Measurements from ENCODE around the gene CYP4B1. TPM values are rescaled to one million over a fixed set of nuclear protein-coding genes. Genes with fewer than 3 reads are reported as not detected.

Gene CYP4B1
- total RNA-seq, 1 donor from 2014 or later: 74.4 TPM

GRCh38 chr1:46755121-46755520 lies 43.7 kb upstream of the CYP4B1 start:
- Histone ChIP-seq H3K9me3 (no peaks in the 10 kb centered on the region), H3K4me3 (no peak overlapping the region), H3K27ac (no peak overlapping the region), H3K36me3 (no peaks in the 10 kb centered on the region), H3K4me1 (peaks cover 27% of the 10 kb centered on the region), H3K27me3 (no peaks in the 10 kb centered on the region)
- no peak for DNase-seq (ENCODE audit: extremely low spot score in 2 of 2)
- intact Hi-C loops (cut with DNase I): no loop called here
- no peak for TF ChIP-seq POLR2AphosphoS5 (IDR thresholded peaks at IDR 0.05; ENCODE audit: insufficient read depth in 1 of 2, low read depth in 1 of 2)

GRCh38 chr1:46757247-46757955 lies 41.4 kb upstream of the CYP4B1 start:
- H3K36me3 ChIP-seq: no peaks in the 10 kb centered on the region
- TF ChIP-seq POLR2A (IDR thresholded peaks at IDR 0.05) (no peak), POLR2AphosphoS5 (IDR thresholded peaks at IDR 0.05; ENCODE audit: insufficient read depth in 1 of 2, low read depth in 1 of 2) (no peak)
- TF ChIP-seq, protein P1, sequence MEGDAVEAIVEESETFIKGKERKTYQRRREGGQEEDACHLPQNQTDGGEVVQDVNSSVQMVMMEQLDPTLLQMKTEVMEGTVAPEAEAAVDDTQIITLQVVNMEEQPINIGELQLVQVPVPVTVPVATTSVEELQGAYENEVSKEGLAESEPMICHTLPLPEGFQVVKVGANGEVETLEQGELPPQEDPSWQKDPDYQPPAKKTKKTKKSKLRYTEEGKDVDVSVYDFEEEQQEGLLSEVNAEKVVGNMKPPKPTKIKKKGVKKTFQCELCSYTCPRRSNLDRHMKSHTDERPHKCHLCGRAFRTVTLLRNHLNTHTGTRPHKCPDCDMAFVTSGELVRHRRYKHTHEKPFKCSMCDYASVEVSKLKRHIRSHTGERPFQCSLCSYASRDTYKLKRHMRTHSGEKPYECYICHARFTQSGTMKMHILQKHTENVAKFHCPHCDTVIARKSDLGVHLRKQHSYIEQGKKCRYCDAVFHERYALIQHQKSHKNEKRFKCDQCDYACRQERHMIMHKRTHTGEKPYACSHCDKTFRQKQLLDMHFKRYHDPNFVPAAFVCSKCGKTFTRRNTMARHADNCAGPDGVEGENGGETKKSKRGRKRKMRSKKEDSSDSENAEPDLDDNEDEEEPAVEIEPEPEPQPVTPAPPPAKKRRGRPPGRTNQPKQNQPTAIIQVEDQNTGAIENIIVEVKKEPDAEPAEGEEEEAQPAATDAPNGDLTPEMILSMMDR (IDR thresholded peaks at IDR 0.05): no peak
- H3K9me3 ChIP-seq: no peaks in the 10 kb centered on the region
- H3K4me1 ChIP-seq: peaks cover 18% of the 10 kb centered on the region
- H3K27me3 ChIP-seq: no peaks in the 10 kb centered on the region
- intact Hi-C loops (cut with DNase I): no loop called here
- H3K27ac ChIP-seq: no peak overlapping the region
- H3K4me3 ChIP-seq: no peak overlapping the region
- no peak for DNase-seq (ENCODE audit: extremely low spot score in 2 of 2)

DNA sequence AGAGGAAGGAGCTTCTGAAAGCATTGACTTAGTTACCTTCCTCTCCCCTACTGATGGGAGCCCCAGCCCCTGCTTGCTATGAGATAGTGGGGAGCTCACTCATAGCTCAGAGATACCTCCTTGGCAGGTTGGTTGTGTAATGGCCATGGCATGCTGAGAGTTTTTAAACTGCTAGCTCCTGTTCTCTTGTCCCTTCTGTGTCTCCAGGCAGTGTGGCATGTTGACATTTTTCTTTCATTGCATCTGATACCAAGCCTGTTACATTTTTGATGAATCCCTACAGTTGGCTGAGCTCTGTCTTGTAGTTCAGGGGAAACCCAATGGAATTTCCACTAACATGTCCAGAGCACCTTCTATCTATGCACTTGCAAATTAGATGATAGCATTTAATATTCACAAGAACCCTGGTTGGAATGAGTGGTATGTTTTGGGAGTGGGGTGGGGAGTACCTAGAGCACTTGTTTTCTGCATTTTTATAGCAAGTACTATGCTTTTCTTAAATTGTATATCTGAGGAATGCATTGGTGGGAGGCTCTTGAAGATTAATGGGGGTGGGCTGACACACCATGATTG lies 40.8 kb upstream of the CYP4B1 start:
- TF ChIP-seq, protein P1 (IDR thresholded peaks at IDR 0.05): no peak
- TF ChIP-seq POLR2A (IDR thresholded peaks at IDR 0.05) (no peak), POLR2AphosphoS5 (IDR thresholded peaks at IDR 0.05; ENCODE audit: insufficient read depth in 1 of 2, low read depth in 1 of 2) (no peak)

DNA sequence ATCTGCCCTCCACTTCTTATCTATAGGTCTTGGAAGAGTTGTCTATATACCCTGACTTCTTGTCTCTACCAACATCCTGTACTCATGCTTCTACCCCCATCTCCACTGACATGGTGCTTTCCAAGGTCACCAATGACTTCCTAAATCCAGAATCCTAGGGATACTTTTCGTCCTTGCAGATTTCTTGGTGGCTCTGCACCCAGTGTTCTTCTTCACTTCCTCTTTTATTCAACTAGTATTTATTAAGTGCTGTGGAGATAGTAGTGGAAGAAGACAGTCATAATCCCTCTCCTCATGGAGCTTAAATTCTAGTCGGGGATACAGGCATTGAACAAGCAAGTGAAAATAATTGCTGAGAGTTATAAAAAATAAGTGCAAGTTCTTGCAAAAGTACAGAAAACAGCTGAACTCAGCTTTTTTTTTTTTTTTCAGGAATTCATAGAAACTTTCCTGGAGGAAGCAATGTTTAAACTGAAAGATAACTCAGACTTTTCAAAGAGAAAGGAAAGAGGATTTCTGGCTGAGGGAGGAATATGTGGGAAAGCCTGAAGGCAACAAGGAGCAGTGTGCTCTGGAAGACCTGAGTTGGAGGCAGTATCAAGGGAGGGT lies 38.2 kb upstream of the CYP4B1 start:
- Histone ChIP-seq H3K36me3 (no peaks in the 10 kb centered on the region), H3K27ac (no peak overlapping the region), H3K9me3 (no peaks in the 10 kb centered on the region), H3K27me3 (no peaks in the 10 kb centered on the region), H3K4me1 (peaks cover 5% of the 10 kb centered on the region), H3K4me3 (no peak overlapping the region)
- TF ChIP-seq POLR2AphosphoS5 (IDR thresholded peaks at IDR 0.05; ENCODE audit: insufficient read depth in 1 of 2, low read depth in 1 of 2) (no peak), POLR2A (IDR thresholded peaks at IDR 0.05) (no peak)
- TF ChIP-seq, protein P1 (IDR thresholded peaks at IDR 0.05): no peak
- intact Hi-C loops (cut with DNase I): no loop called here
- no peak for DNase-seq (ENCODE audit: extremely low spot score in 2 of 2)

More for the DNA sequence above, 40.8 kb upstream of the CYP4B1 start:
- Histone ChIP-seq H3K4me1 (peaks cover 18% of the 10 kb centered on the region), H3K9me3 (no peaks in the 10 kb centered on the region), H3K27me3 (no peaks in the 10 kb centered on the region), H3K27ac (no peak overlapping the region), H3K36me3 (no peaks in the 10 kb centered on the region), H3K4me3 (no peak overlapping the region)
- intact Hi-C loops (cut with DNase I): no loop called here
- DNase-seq (ENCODE audit: extremely low spot score in 2 of 2): no peak

DNA sequence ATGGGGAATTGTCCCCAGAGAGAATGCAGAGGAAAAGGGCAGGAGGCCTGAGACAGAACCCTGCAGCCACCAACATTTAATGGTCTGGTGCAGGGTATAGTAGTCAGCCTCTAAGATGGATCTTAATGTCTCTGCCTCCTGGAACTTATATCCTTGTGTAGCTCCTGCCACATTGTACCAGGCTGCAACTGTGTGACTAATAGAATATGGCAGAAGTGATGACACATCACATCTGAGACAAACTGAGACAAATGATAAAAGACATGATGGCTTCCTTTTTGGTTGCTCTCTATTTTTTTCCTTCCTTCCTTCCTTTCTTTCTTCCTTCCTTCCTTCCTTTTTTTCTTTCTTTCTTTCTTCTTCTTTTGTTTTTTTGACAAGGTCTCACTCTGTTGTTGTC lies 37.1 kb upstream of the CYP4B1 start:
- intact Hi-C loops (cut with DNase I): no loop called here
- no peak overlapping the region for H3K27ac ChIP-seq
- H3K4me3 ChIP-seq: no peak overlapping the region
- no peaks in the 10 kb centered on the region for H3K9me3 ChIP-seq
- H3K4me1 ChIP-seq: no peaks in the 10 kb centered on the region
- no peak for DNase-seq (ENCODE audit: extremely low spot score in 2 of 2)
- TF ChIP-seq, protein P1 (IDR thresholded peaks at IDR 0.05): no peak
- TF ChIP-seq POLR2AphosphoS5 (IDR thresholded peaks at IDR 0.05; ENCODE audit: insufficient read depth in 1 of 2, low read depth in 1 of 2) (no peak), POLR2A (IDR thresholded peaks at IDR 0.05) (no peak)
- H3K27me3 ChIP-seq: no peaks in the 10 kb centered on the region
- no peaks in the 10 kb centered on the region for H3K36me3 ChIP-seq
